Spleen (tissue), 7 donors: ENCODE measurements around the gene BAG5.

Source experiments
- CTCF ChIP-seq, 11 experiments: fragments of 200-600 bp in 7 of 11; fragments of 450-650 bp in 4 of 11; sonication (generic) in 4 of 11; IDR thresholded peaks in 8 of 11; conservative IDR thresholded peaks in 3 of 11; 1 replicate in 7 of 11; 2 replicates in 4 of 11; pipeline versions ENCODE4 v1.4.0 to v1.8.0; 2016 to 2021; ENCODE audit warnings: antibody characterized with exemption in 11 of 11, inconsistent platforms in 4 of 11, mild to moderate bottlenecking in 1 of 11
- POLR2A ChIP-seq, 3 donors: fragments of 450-650 bp; IDR thresholded peaks; one replicate each; pipeline ENCODE4 v1.5.1; 2017; ENCODE audit warnings: antibody characterized with exemption in 3 of 3, mild to moderate bottlenecking in 1 of 3
- donor health status: DM: no; HTN: no; CAD: no; lungs with moderate emphysema.
- donor health status: DM: no; HTN: no; CAD: no.
- donor health status: DM: no; HTN: no; CAD: no.

GRCh38 chr14:103535081-103535890, 27.2 kb downstream of the BAG5 start:
- no peak for TF ChIP-seq POLR2A (IDR thresholded peaks at IDR 0.05)
- no peak for TF ChIP-seq CTCF (IDR thresholded peaks at IDR 0.05 in 8 of 11, conservative IDR thresholded peaks at IDR 0.05 in 3 of 11)
